Body of pancreas (tissue), 4 donors: ENCODE measurements around the gene TMEM245. TPM values are rescaled to one million over a fixed set of nuclear protein-coding genes. Genes with fewer than 3 reads are reported as not detected.
A peak's percentile ranks its signal among the peaks of the same experiment; 100 is the strongest.

ENCODE experiments used
- ATAC-seq: fragments of 150-250 bp; one replicate; pipeline ENCODE4 v1.9.1; 2016
- DNase-seq, 4 donors: peaks; one replicate each; pipeline ENCODE4 v3.0.0-alpha.2; 2019
- H3K27ac ChIP-seq, 4 donors: fragments of 200-600 bp; sonication (generic); 1 replicate in 3 of 4; 2 replicates in 1 of 4; pipeline versions ENCODE4 v1.5.1 to v1.6.1; 2016 to 2019; ENCODE audit warnings: mild to moderate bottlenecking in 1 of 4, mixed read lengths in 1 of 4, moderate library complexity in 1 of 4
- H3K27me3 ChIP-seq, 2 donors: fragments of 200-600 bp; sonication (generic); one replicate each; pipeline ENCODE4 v1.6.0; 2016; ENCODE audit warnings: mild to moderate bottlenecking in 1 of 2
- H3K36me3 ChIP-seq, 2 donors: fragments of 200-600 bp; sonication (generic); replicated peaks in 1 of 2; 2 replicates each; pipeline ENCODE4 v1.5.1; 2016; ENCODE audit warnings: low read depth in 2 of 2; ENCODE audit not compliant: insufficient read depth in 1 of 2
- H3K4me1 ChIP-seq: fragments of 200-600 bp; sonication (generic); one replicate; pipeline ENCODE4 v1.6.0; 2016
- H3K4me3 ChIP-seq, 2 donors: fragments of 200-600 bp; sonication (generic); 1 replicate in 1 of 2; 2 replicates in 1 of 2; pipeline ENCODE4 v1.5.1; 2016 to 2019
- H3K9me3 ChIP-seq, 3 donors: fragments of 200-600 bp; sonication (generic); 1 replicate in 2 of 3; 2 replicates in 1 of 3; pipeline ENCODE4 v1.5.1; 2016
- POLR2A ChIP-seq, 3 donors: fragments of 450-650 bp; IDR thresholded peaks; one replicate each; pipeline ENCODE4 v1.6.1; 2016; ENCODE audit warnings: antibody characterized with exemption in 3 of 3, mild to moderate bottlenecking in 2 of 3
- WGBS, 2 donors: methylation state at CpG; one replicate each; pipeline ENCODE4 v1.1.5; 2017; 5-methylcytosine and 5-hydroxymethylcytosine counted together
- intact Hi-C: fragments of 100-400 bp; cut with DNase I; formaldehyde crosslinking; loops from one replicate; pipeline ENCODE4 v1.15.1; 2023
- total RNA-seq, 2 donors: library from RNA; depleted of rRNA; stranded (reverse); fragments of >200 nt; gene quantifications; one replicate each; pipeline ENCODE4 v1.1.0, GENCODE V29; 2016
- TF ChIP-seq, protein P1 (sequence below), 7 experiments: fragments of 450-650 bp in 4 of 7; fragments of 200-600 bp in 3 of 7; sonication (generic) in 3 of 7; IDR thresholded peaks; one replicate each; pipeline ENCODE4 v1.5.1; 2016 to 2019; ENCODE audit warnings: antibody characterized with exemption in 7 of 7

Gene TMEM245
- total RNA-seq, 2 donors from 2014 or later = 38.9 to 47.0 TPM

DNA sequence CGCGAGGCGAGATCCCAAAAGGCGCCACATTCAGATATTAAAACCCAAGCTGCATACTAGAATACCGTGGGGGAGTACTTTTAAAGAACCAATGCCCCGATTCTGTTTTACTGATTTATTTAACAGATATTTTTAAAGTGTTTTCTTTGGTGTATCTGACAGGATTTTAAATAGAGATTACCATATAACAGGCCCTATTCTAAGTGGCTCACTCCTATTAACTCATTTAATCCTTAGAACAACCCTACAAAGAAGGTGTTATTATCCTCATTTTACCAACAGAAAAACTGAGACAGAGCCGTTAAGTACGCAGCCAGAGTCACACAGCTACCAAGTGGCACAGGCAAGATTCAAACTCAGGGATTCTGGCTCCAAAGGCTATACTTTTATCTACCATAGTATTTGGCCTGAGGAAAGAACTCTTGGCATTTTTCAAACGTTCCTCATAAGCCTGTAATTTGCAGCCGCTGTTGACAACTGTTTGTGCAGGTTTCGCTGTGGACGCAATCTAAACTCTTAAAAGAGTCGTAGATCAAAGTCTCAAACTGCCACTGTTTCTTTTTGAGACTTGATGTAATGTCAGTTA lies 550 bp upstream of the TMEM245 start:
- H3K4me1 ChIP-seq = peaks cover 36% of the 10 kb centered on the region
- WGBS, 2 donors = 28 to 29% methylated on average over 13 of the region's 13 CpGs
- H3K4me3 ChIP-seq = no peak overlapping the region
- intact Hi-C loops = no loop called here
- no peaks in the 10 kb centered on the region for H3K27me3 ChIP-seq
- DNase-seq (no peak), ATAC-seq (no peak)
- no peaks in the 10 kb centered on the region for H3K36me3 ChIP-seq
- no peak for TF ChIP-seq POLR2A (IDR thresholded peaks at IDR 0.05)
- TF ChIP-seq, protein P1, sequence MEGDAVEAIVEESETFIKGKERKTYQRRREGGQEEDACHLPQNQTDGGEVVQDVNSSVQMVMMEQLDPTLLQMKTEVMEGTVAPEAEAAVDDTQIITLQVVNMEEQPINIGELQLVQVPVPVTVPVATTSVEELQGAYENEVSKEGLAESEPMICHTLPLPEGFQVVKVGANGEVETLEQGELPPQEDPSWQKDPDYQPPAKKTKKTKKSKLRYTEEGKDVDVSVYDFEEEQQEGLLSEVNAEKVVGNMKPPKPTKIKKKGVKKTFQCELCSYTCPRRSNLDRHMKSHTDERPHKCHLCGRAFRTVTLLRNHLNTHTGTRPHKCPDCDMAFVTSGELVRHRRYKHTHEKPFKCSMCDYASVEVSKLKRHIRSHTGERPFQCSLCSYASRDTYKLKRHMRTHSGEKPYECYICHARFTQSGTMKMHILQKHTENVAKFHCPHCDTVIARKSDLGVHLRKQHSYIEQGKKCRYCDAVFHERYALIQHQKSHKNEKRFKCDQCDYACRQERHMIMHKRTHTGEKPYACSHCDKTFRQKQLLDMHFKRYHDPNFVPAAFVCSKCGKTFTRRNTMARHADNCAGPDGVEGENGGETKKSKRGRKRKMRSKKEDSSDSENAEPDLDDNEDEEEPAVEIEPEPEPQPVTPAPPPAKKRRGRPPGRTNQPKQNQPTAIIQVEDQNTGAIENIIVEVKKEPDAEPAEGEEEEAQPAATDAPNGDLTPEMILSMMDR (IDR thresholded peaks at IDR 0.05) = no peak
- no peak overlapping the region for H3K27ac ChIP-seq
- no peaks in the 10 kb centered on the region for H3K9me3 ChIP-seq

DNA sequence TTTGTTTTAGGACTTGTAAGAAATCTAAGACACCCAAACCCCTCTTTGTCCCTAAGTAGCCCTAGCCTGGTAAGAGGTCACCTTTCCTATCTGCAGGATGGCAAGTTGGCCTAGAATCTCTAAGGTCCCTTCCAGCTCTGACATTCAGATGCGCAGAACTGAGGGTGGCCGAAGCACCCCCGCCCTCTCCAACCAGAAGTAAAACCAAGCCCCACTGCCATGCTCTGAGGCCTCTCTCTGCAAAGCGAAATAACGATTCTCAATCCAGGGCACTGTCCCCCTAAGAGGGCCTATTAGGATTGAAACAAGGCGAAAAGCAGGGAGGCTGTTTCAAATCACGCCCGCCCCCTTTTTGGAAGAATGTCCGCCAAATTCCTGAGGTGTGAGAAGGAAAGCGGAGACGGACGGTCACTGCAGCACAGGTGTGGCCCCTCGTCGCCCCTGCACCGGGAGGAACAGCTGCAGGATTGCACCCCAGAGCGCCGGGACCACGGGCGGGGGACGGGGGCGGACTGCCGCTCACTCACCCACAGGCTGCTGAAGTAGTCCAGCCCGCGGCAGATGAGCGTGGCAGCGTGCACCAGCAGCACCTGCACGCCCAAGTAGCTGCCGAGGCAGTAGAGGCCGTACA lies 824 bp downstream of the TMEM245 start:
- Histone ChIP-seq H3K9me3 (no peaks in the 10 kb centered on the region), H3K4me1 (peaks cover 50% of the 10 kb centered on the region), H3K36me3 (no peaks in the 10 kb centered on the region), H3K4me3 (peak overlapping the region; percentile 64 to 75), H3K27me3 (no peaks in the 10 kb centered on the region), H3K27ac (peak overlapping the region; percentile 86 to 95 (median 88))
- peak in 1 of 4 donors; percentile 20 for DNase-seq
- TF ChIP-seq POLR2A (IDR thresholded peaks at IDR 0.05) = no peak
- TF ChIP-seq, protein P1 (IDR thresholded peaks at IDR 0.05) = no peak
- ATAC-seq = no peak
- 0% methylated on average over 15 to 25 of the region's 29 CpGs for WGBS, 2 donors
- intact Hi-C loops = no loop called here

DNA sequence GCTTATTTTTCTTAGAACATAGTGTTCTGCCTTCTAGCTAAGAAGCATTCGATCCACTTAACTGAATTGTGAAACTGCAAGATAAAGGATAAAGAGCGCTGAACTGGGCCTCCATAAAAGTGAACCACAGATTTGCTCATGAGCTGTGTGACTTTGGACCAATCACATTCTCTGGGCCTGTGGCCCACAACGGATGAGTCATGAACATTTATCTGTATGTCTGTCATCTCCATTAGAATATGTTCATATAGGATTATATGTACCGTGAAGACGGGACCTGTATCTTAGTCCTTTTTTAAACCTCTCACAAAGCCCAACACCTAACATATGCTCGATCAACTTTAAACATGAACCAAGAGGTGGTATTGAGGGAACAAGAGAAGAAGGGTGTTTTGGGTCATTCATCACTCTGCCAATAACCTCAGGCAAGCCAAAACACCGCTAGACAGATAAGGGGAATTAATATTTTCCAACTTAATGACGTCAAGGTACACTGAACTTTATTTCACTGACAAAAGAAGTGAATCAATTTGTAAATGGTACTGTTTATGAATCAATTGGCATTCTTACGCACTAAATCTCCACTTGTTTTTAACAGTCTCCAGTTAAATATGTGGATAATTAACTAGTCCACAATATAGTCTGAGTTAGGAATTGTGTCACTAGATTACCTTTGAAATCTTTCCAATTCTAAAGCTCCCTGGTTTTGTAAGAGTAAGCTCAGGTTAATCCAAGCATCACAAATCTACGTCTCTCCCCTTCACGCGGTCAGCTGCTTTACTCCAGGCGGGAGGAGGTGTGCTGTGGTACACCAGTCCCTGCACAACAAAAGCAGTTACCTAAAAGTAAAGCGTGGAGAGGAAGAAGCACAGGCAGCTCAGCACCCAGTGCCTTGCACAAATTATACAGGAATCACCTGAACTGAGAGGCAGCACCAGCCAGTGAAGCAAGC lies 1.6 kb downstream of the TMEM245 start:
- peak; percentile 38 to 68 (median 50) for DNase-seq
- WGBS, 2 donors = 11 to 16% methylated on average over 14 of the region's 14 CpGs

DNA sequence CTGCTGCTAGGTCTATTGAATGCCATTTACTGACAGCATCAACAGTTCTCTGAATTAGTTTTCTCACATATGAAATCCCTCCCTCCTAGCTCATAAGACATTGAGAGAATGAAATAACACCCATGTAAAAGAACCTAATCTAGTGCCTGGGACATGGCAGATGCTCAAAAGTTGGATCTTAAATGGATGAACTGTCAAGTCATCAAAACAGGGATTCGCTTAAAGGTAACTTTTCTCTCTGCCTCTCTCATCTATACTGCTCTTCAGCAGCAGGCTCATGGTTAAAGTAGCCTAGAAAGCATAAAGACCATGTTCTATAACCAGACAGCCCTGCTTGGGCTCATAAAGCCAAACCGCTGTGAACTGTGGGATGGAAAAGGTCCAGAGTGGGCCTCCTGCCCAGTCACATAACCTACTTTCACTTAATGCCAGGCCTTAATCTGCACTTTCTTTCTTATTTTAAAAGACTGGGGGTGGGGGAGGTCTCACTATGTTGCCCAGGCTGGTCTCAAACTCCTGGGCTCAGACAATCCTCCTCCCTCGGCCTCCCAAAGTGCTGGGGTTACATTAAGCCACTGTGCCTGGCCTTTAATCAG lies 3.7 kb downstream of the TMEM245 start:
- TF ChIP-seq, protein P1 (IDR thresholded peaks at IDR 0.05) = no peak
- TF ChIP-seq POLR2A (IDR thresholded peaks at IDR 0.05) = no peak
- H3K4me3 ChIP-seq = no peak overlapping the region
- WGBS, 2 donors = 68% methylated on average over 3 of the region's 3 CpGs
- no peaks in the 10 kb centered on the region for H3K9me3 ChIP-seq
- H3K27ac ChIP-seq = peak overlapping the region in 2 of 4 donors; percentile 31 to 32
- peaks cover 79% of the 10 kb centered on the region for H3K4me1 ChIP-seq
- H3K27me3 ChIP-seq = no peaks in the 10 kb centered on the region
- DNase-seq = peak; percentile 38 to 62 (median 50)
- no peaks in the 10 kb centered on the region for H3K36me3 ChIP-seq
- intact Hi-C loops = no loop called here
- no peak for ATAC-seq

More for the DNA sequence above, 1.6 kb downstream of the TMEM245 start:
- Histone ChIP-seq H3K4me1 (peaks cover 58% of the 10 kb centered on the region), H3K9me3 (no peaks in the 10 kb centered on the region), H3K36me3 (no peaks in the 10 kb centered on the region), H3K4me3 (peak overlapping the region; percentile 64 to 75), H3K27me3 (no peaks in the 10 kb centered on the region), H3K27ac (peak overlapping the region; percentile 86 to 95 (median 88))
- peak; percentile 16 for ATAC-seq
- TF ChIP-seq, protein P1 (IDR thresholded peaks at IDR 0.05) = no peak
- peak in 2 of 3 donors; percentile 1 to 32 for TF ChIP-seq POLR2A (IDR thresholded peaks at IDR 0.05)
- intact Hi-C loops = no loop called here
